Activated T-helper 1 cell treated with anti-CD3 and anti-CD28 coated beads, Interleukin-12 subunit alpha, Interleukin-12 subunit beta, Interleukin-2, Interleukin-4 antibody, amounts not matched to agents 30 ng/mL and 10 ng/mL and 1 ng/mL, durations not matched to agents 14 hours and 24 hours and 36 hours (primary cell): ENCODE results near the gene KIAA0513. TPM values are rescaled to one million over a fixed set of nuclear protein-coding genes. Genes with fewer than 3 reads are reported as not detected.
A peak's percentile ranks its signal among the peaks of the same experiment; 100 is the strongest.
"Not testable (repeated sequence)": the region's sequence is repeated elsewhere in the genome, so short reads cannot be mapped to it uniquely, and the experiment has no call there.

Source experiments
- DNase-seq: peaks from one replicate; pipeline ENCODE4 v3.0.0; 2021; ENCODE audit warnings: low spot score
- H3K27ac Mint-ChIP-seq: one replicate; pipeline ENCODE4 v1.8.0; 2021; ENCODE audit warnings: mild to moderate bottlenecking, mixed read lengths
- H3K27me3 Mint-ChIP-seq: one replicate; pipeline ENCODE4 v1.8.0; 2022; ENCODE audit warnings: mild to moderate bottlenecking, moderate library complexity, mixed read lengths; ENCODE audit not compliant: insufficient read depth
- H3K36me3 Mint-ChIP-seq: one replicate; pipeline ENCODE4 v1.8.0; 2021; ENCODE audit warnings: low read depth, mixed read lengths
- H3K4me1 Mint-ChIP-seq: one replicate; pipeline ENCODE4 v1.8.0; 2021; ENCODE audit warnings: low read depth, mixed read lengths
- H3K4me3 Mint-ChIP-seq: one replicate; pipeline ENCODE4 v1.8.0; 2021; ENCODE audit warnings: mild to moderate bottlenecking, moderate library complexity, mixed read lengths
- H3K9me3 Mint-ChIP-seq: one replicate; pipeline ENCODE4 v1.8.0; 2021; ENCODE audit warnings: mixed read lengths
- intact Hi-C: fragments of 100-400 bp; cut with micrococcal nuclease; formaldehyde crosslinking; loops from one replicate; pipeline ENCODE4 v1.15.1; 2024
- total RNA-seq: library from RNA; stranded (reverse); gene quantifications from 2 replicates; pipeline ENCODE4 v1.2.3, GENCODE V29; 2022

Gene KIAA0513
- total RNA-seq, 1 donor from 2014 or later: 12.9 TPM

DNA sequence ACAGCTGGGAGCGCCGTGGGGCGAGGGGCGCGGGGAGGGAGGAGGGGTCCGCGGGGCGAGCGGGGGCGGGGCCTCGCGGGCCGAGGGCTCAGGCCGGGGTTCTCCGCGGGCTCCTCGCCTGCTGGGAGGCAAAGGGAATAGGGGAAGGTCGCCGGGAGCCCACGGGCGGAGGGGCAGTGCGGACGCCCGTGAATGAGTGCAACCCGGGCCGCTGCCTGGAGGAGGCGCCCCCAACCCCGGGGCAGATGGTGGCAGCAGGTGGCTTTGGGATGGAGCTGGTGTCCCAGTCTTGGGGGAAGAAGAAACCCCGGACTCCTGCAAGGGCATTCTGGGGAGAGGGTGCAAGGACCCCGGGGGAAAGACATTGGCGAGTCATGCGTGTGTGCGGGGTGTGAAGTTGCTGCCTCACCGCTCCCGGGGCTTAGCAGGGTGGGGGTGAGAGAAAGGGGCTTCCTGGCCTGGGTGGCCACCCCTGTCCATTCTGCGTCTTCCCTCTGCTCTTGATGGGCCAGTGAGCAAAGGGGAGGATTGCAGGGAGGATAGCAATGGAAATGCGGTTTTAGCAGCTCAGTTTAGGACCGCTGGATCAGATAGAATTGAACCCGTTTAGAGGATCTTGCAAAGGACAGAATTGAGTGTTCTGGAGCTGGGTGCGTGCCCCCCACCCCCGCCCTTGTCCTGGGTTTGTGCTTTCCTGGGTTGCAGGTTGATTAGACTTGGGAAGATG, 526 bp downstream of the KIAA0513 start:
- Mint-ChIP-seq H3K27me3 (no peaks in the 10 kb centered on the region), H3K4me1 (peaks cover 36% of the 10 kb centered on the region), H3K9me3 (no peaks in the 10 kb centered on the region), H3K27ac (peak overlapping the region; percentile 93), H3K4me3 (peak overlapping the region; percentile 91), H3K36me3 (peaks cover 10% of the 10 kb centered on the region)
- peak; percentile 7 for DNase-seq
- intact Hi-C loops: loop anchor here (1.0 to 5.0 kb wide), 6 partner anchors 276 to 1221 kb away; partner anchors contain the start of gene HSBP1

DNA sequence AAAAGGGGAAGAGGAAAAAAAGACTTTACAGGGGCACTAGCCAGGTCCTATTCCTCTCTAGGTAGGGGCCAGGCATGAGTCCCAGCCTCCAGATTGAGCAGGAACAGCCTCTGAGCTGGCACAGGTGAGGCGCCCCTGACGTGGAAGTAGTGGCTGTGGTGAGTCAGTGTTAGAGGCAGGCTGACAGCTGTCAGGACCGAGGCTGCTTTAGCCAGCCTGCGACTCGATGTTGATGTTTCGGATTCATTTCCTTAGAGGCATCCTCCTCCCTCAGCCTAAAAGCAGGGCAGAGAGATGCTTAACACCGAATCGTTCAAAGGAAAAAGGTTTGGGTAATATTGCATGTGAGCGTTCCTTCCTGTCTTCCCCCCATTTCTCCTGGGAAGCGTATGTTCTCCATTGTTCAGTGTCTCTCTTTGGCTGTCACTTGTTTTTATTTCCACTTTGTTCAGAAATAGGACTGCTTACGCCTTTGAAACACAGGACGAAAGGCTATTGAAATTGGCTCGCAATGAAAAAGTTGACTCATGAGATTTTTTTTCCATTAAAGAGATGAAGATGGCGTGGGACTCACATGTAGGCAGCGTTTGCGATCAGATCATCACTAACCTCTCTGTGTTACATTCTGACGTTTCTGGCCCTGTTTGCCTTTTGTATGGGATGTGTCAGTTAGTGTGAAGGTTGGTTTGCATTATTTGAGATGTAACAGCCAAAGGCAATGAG, 1.3 kb downstream of the KIAA0513 start:
- Mint-ChIP-seq H3K27me3 (no peaks in the 10 kb centered on the region), H3K4me3 (peak overlapping the region; percentile 91), H3K4me1 (peaks cover 36% of the 10 kb centered on the region), H3K36me3 (peaks cover 10% of the 10 kb centered on the region), H3K9me3 (no peaks in the 10 kb centered on the region), H3K27ac (peak overlapping the region; percentile 93)
- intact Hi-C loops: loop anchor here (1.0 to 5.0 kb wide), 12 partner anchors 18 to 1222 kb away; partner anchors contain the start of genes CRISPLD2, HSBP1, KLHL36 and ZDHHC7
- peak; percentile 58 for DNase-seq

DNA sequence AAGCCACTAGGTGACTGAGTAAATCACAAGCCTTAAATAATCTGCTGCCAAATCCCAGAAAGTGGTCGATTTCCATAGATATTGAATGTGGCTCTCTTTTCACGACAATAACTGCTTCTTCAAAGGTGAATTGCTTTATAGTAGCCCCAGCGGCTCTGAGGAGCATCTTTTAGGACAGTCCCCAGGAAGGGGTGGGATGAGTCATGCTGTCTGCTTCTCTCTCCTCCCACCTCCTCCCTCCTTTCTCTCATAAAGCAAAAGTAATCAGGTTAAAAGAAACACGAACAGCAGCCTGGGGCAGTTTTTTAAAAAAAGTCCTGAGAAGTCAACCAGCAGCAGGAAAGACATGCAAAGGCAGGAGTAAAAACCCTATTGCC, 1.8 kb downstream of the KIAA0513 start:
- DNase-seq: peak; percentile 58
- Mint-ChIP-seq H3K4me1 (peaks cover 36% of the 10 kb centered on the region), H3K36me3 (peaks cover 10% of the 10 kb centered on the region), H3K27me3 (no peaks in the 10 kb centered on the region), H3K4me3 (peak overlapping the region; percentile 91), H3K27ac (peak overlapping the region; percentile 93), H3K9me3 (no peaks in the 10 kb centered on the region)
- intact Hi-C loops: loop anchor here (1.0 to 5.0 kb wide), 11 partner anchors 18 to 1222 kb away; partner anchors contain the start of genes CRISPLD2, HSBP1, KLHL36 and ZDHHC7

DNA sequence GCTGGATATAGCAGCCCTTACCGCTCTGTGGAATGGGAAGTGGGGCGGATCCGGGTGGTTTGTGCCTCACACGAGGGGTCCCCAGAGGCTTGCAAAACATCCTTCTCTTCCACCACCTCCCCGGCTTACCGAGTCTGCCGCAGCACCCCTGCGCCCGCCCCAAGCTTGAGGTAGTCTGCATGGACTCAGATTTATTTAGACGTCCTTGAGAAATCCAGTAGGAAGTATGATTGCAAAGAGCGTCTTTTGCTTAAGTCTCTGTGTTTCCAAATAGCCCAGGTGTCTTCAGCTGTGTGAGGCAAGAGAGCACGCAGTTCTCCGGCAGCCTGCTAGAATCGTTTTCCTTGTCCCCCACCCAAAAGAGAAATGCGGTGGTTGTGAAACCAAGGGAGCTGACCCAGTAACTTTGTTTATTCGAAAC, 2.4 kb downstream of the KIAA0513 start:
- Mint-ChIP-seq H3K4me3 (peak overlapping the region; percentile 91), H3K27me3 (no peaks in the 10 kb centered on the region)

DNA sequence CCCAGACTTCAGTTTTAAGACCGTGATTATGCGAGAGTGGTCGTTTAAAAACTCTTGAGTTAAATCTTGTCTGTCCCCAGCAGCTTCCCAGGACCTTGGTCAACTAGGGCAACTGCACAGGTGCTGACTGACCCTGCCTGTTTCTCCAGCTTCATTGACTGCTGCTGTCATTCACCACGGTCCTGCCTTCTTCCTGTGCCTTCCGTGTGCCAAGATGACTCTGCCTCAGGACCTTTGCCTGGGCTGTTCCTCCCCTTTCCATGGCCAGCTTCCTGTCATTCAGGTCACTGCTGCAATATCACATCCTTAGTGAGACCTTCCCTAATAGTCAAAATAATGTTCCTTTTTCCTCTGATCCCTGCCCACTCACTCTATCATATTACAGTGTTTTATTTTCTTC, 3.9 kb downstream of the KIAA0513 start:
- intact Hi-C loops: no loop called here
- H3K4me3 Mint-ChIP-seq: no peak overlapping the region
- H3K4me1 Mint-ChIP-seq: peaks cover 30% of the 10 kb centered on the region
- peaks cover 10% of the 10 kb centered on the region for H3K36me3 Mint-ChIP-seq
- H3K27ac Mint-ChIP-seq: no peak overlapping the region
- no peak for DNase-seq
- H3K27me3 Mint-ChIP-seq: no peaks in the 10 kb centered on the region
- no peaks in the 10 kb centered on the region for H3K9me3 Mint-ChIP-seq

More for the DNA sequence above, 2.4 kb downstream of the KIAA0513 start:
- H3K9me3 Mint-ChIP-seq: no peaks in the 10 kb centered on the region
- intact Hi-C loops: loop anchor here (1.0 to 5.0 kb wide), 11 partner anchors 19 to 1223 kb away; partner anchors contain the start of genes CRISPLD2, HSBP1, KLHL36 and ZDHHC7
- no peak overlapping the region for H3K27ac Mint-ChIP-seq
- peaks cover 10% of the 10 kb centered on the region for H3K36me3 Mint-ChIP-seq
- H3K4me1 Mint-ChIP-seq: peaks cover 36% of the 10 kb centered on the region
- DNase-seq: no peak

DNA sequence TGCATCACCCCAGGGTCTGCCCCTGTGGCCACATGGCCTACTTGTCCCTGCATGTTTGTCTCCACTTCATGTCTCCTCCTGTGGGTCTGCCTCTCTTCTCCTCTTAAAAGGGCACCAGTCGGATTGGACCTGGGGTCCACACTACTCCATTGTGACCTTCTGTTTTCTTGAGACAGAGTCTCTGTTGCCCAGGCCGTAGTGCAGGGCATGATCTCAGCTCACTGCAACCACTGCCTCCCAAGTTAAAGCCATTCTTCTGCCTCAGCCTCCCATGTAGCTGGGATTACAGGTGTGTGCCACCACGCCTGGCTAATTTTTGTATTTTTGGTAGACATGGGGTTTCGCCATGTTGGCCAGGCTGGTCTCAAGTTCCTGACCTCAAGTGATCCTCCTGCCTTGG, 4.6 kb downstream of the KIAA0513 start:
- H3K4me3 Mint-ChIP-seq, H3K27ac Mint-ChIP-seq, DNase-seq, H3K9me3 Mint-ChIP-seq, H3K27me3 Mint-ChIP-seq, intact Hi-C loops: not testable (repeated sequence)
- Mint-ChIP-seq H3K36me3 (peaks cover 10% of the 10 kb centered on the region), H3K4me1 (peaks cover 37% of the 10 kb centered on the region)

DNA sequence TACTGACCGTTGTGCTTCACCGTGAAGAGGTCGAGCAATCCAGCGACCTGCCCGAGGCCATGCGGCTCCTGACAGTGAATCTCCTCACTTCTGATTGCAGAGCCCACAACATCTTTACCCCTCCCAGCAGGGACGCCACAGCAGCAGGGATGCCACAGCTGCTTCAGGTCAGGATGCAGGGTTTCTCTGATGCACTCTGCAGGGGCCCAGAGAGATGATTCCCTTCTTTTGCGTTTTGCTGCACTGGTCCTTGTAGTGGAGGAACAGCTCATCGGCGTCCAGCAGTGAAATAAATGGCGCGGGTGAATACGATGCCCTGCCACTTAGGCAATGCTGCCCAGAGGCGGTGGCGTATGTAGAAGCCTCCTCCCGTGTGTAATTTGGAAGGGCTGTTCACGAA, 5.6 kb downstream of the KIAA0513 start:
- Mint-ChIP-seq H3K36me3 (peaks cover 10% of the 10 kb centered on the region), H3K4me3 (no peak overlapping the region), H3K4me1 (peaks cover 39% of the 10 kb centered on the region), H3K9me3 (no peaks in the 10 kb centered on the region), H3K27me3 (no peaks in the 10 kb centered on the region), H3K27ac (no peak overlapping the region)
- DNase-seq: no peak
- intact Hi-C loops: no loop called here

DNA sequence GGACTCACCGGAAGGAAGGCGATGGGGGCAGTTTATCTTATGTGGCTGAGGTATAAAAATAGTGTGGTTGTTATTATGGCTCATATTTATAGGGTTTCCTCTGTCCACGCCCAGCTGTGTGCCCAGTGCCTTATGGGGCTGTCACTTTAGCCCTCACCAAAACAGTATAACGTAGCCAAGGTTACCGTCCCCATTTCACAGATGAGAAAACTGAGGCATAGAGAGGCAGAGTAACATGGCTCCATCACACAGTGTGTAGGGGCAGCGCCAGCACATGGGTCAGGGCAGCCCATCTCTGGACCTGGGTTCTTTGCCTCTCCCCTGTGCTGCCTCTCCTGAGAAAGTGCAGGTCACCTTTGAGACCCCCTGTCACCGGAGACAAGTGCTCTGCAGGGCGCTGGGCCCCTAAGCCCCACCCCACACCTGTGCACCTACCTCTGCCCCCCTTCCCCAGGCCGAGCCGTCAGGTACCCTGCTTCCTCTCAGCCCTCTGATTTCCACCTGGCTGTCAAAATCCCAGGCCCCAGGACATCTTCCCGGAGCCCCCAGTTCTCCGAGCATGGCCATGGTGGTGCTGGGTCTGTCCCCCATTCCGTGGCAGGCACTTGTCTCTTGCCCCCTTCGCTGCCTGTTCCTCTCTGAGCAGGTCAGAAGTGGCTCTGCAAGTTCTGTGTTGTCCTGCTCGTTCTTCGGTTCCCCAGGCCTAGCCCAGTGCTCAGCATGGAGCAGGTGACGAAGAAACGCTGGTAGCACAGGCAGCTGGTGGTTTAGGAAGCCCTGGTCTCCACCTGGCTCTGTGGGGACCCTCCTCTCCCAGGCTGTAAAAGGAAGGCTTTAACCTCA, 7.2 kb downstream of the KIAA0513 start:
- Mint-ChIP-seq H3K36me3 (peaks cover 10% of the 10 kb centered on the region), H3K4me3 (no peak overlapping the region), H3K27me3 (no peaks in the 10 kb centered on the region), H3K4me1 (peaks cover 22% of the 10 kb centered on the region), H3K9me3 (no peaks in the 10 kb centered on the region), H3K27ac (no peak overlapping the region)
- DNase-seq: no peak
- intact Hi-C loops: no loop called here

DNA sequence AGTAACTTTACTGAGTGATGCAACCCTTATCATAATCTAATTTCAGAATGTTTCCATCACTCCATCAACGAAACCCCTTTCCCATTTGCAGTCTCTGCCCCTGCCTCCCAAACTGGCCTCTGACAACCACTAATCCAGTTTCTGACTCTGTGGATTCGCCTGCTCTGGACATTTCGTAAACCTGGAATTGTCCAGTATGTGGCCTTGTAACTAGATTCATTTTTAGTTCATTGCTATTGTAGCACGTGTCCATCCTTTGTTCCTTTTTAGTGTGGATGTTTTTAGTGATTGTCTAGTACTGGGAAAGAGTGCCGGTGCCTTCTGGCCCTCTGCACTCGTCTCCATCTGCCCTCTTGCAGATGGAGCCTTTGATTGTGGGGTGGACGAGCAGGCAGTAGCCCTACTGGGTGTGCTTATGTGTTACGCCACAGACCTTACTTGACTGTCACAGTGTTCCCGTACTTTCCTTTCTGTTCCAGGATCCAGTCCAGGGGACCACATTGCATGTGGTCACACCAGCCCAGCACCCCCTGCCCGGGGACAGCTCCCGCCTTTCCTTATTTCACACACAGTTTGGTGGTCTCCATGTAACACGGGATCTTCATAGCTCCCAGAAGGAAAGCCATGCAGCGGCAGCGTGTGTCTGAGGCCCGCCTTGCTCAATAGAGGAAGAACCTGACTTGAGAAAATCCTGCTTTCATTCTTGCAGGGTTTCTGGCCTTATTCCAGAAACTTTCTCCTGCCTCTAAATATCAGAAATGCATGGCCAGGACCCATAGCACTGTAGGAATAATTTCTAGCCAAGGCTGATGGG, 8.8 kb downstream of the KIAA0513 start:
- no peak for DNase-seq
- peaks cover 4% of the 10 kb centered on the region for H3K27me3 Mint-ChIP-seq
- intact Hi-C loops: no loop called here
- H3K9me3 Mint-ChIP-seq: no peaks in the 10 kb centered on the region
- peaks cover 8% of the 10 kb centered on the region for H3K36me3 Mint-ChIP-seq
- no peak overlapping the region for H3K27ac Mint-ChIP-seq
- no peak overlapping the region for H3K4me3 Mint-ChIP-seq
- peaks cover 17% of the 10 kb centered on the region for H3K4me1 Mint-ChIP-seq

DNA sequence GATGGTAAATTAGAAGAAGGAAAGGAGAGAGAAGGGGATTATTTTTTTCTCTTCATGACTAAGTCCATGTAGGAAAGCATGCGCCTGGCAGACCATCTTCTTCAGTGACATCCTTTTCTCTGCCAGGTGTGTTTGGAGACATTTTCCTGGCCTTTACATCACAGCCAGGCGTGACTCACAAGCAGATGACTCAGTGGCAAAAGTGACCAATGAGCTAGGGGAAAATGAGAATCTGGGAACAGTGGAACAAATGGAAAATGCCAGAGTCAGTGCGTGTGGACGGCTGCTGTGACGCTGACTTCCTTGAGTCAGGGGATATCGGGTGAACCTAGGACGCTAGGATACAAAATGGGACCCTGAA, 9.4 kb downstream of the KIAA0513 start:
- Mint-ChIP-seq H3K27ac (no peak overlapping the region), H3K9me3 (no peaks in the 10 kb centered on the region)
- no peak for DNase-seq

DNA sequence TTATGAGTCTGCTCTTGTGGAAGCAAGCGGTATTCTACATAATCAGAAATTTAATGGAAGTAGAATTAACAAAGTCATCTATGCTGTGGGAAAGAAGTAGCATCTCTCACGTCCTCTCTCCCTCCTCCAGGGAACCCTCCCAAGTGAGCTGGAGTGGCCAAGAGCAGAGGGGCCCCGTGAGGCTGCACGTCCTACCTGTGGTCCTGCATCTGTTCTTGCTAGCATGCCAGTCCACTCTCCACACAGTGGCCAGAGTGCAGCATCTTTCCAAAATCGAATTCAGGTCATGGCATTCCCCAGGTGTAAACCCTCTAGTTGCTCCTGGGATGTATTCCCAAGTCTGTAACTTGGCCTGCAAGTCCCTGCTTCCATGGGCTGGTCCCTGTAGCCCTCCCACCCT, 10.1 kb downstream of the KIAA0513 start:
- H3K4me3 Mint-ChIP-seq: no peak overlapping the region
- no peak for DNase-seq
- H3K36me3 Mint-ChIP-seq: no peaks in the 10 kb centered on the region
- intact Hi-C loops: no loop called here
- H3K27ac Mint-ChIP-seq: no peak overlapping the region
- peaks cover 13% of the 10 kb centered on the region for H3K4me1 Mint-ChIP-seq
- no peaks in the 10 kb centered on the region for H3K9me3 Mint-ChIP-seq
- H3K27me3 Mint-ChIP-seq: peaks cover 4% of the 10 kb centered on the region

More for the DNA sequence above, 9.4 kb downstream of the KIAA0513 start:
- Mint-ChIP-seq H3K36me3 (peaks cover 4% of the 10 kb centered on the region), H3K27me3 (peaks cover 4% of the 10 kb centered on the region), H3K4me3 (no peak overlapping the region), H3K4me1 (peaks cover 13% of the 10 kb centered on the region)
- intact Hi-C loops: no loop called here

DNA sequence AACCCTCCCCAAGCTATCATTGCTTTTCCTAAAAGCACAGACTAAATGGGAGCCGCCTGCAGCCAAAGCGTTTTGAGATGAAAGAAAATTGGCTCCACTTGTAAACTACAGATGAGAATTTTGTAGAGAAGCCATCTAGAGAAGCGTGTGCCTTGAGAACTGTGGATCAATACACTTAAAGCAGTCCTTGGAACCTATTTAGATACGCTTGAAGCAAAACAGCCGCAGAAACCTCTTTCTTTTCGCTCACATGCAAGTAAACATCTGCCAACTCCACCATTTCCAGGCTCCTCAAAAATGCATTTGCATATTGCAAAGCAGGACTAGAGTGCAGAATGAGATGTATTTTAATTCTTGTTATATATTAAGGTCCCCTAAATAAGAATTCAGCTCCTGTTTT, 13.1 kb downstream of the KIAA0513 start:
- no peaks in the 10 kb centered on the region for H3K9me3 Mint-ChIP-seq
- H3K4me1 Mint-ChIP-seq: peaks cover 13% of the 10 kb centered on the region
- H3K4me3 Mint-ChIP-seq: no peak overlapping the region
- H3K27me3 Mint-ChIP-seq: peaks cover 4% of the 10 kb centered on the region
- no peaks in the 10 kb centered on the region for H3K36me3 Mint-ChIP-seq
- DNase-seq: no peak
- intact Hi-C loops: no loop called here
- H3K27ac Mint-ChIP-seq: no peak overlapping the region
